Stimulated activated CD4-positive, alpha-beta T cell treated with anti-CD3 and anti-CD28 coated beads, Interleukin-1b, Interleukin-23, amount 100 ng/mL, for 1 hour (primary cell): Measurements from ENCODE around the gene CACNA1C.
"Not testable (repeated sequence)": the region's sequence is repeated elsewhere in the genome, so short reads cannot be mapped to it uniquely, and the experiment has no call there.

Source experiments
- DNase-seq, 2 donors: peaks; one replicate each; pipeline ENCODE4 v3.0.0-alpha.2; 2020; ENCODE audit warnings: low read depth in 2 of 2

CACNA1C gene

GRCh38 chr12:2076196-2076570 is 23.4 kb downstream of the CACNA1C start:
- DNase-seq, result no peak

- DNase-seq, result no peak
Observed at GRCh38 chr12:2076728-2077127, 23.9 kb downstream of the CACNA1C start.

- no peak for DNase-seq
Observed at GRCh38 chr12:2080604-2081003, 27.8 kb downstream of the CACNA1C start.

GRCh38 chr12:2082321-2082720 is 29.5 kb downstream of the CACNA1C start:
- DNase-seq, result no peak

GRCh38 chr12:2083008-2083407 is 30.2 kb downstream of the CACNA1C start:
- no peak for DNase-seq

- no peak for DNase-seq
Observed at GRCh38 chr12:2083561-2083960, 30.8 kb downstream of the CACNA1C start.

GRCh38 chr12:2084553-2085296 is 31.9 kb downstream of the CACNA1C start:
- DNase-seq, result no peak

GRCh38 chr12:2092354-2092753 is 39.6 kb downstream of the CACNA1C start:
- no peak for DNase-seq

GRCh38 chr12:2092890-2093289 is 40.1 kb downstream of the CACNA1C start:
- DNase-seq, result no peak

- no peak for DNase-seq
Observed at GRCh38 chr12:2094597-2094996, 41.8 kb downstream of the CACNA1C start.

GRCh38 chr12:2095878-2096277 is 43.1 kb downstream of the CACNA1C start:
- DNase-seq, result no peak

- DNase-seq, result no peak
Observed at GRCh38 chr12:2097617-2098016, 44.8 kb downstream of the CACNA1C start.

GRCh38 chr12:2098852-2099251 is 46.1 kb downstream of the CACNA1C start:
- no peak for DNase-seq

GRCh38 chr12:2099595-2099994 is 46.8 kb downstream of the CACNA1C start:
- no peak for DNase-seq

GRCh38 chr12:2101359-2101758 is 48.6 kb downstream of the CACNA1C start:
- no peak for DNase-seq

- DNase-seq, result no peak
Observed at GRCh38 chr12:2101771-2102170, 49.0 kb downstream of the CACNA1C start.

GRCh38 chr12:2102736-2103135 is 49.9 kb downstream of the CACNA1C start:
- not testable (repeated sequence) for DNase-seq

GRCh38 chr12:2105387-2105786 is 52.6 kb downstream of the CACNA1C start:
- DNase-seq, result not testable (repeated sequence)

GRCh38 chr12:2108166-2108565 is 55.4 kb downstream of the CACNA1C start:
- no peak for DNase-seq

GRCh38 chr12:2108975-2109671 is 56.3 kb downstream of the CACNA1C start:
- DNase-seq, result no peak

- DNase-seq, result no peak
Observed at GRCh38 chr12:2110127-2110526, 57.3 kb downstream of the CACNA1C start.

- DNase-seq, result no peak
Observed at GRCh38 chr12:2110849-2111566, 58.2 kb downstream of the CACNA1C start.

- no peak for DNase-seq
Observed at GRCh38 chr12:2111826-2112225, 59.0 kb downstream of the CACNA1C start.
